ENCODE results near the gene DOCK2. TPM values are rescaled to one million over a fixed set of nuclear protein-coding genes. Genes with fewer than 3 reads are reported as not detected.

Gene DOCK2
- total and polyA plus RNA-seq, 9 of the 15 experiments (the other 6 are each of a cell fraction or from before 2014, with no cell fraction given), result 4.5 to 42.6 (median 20.5) TPM

DNA sequence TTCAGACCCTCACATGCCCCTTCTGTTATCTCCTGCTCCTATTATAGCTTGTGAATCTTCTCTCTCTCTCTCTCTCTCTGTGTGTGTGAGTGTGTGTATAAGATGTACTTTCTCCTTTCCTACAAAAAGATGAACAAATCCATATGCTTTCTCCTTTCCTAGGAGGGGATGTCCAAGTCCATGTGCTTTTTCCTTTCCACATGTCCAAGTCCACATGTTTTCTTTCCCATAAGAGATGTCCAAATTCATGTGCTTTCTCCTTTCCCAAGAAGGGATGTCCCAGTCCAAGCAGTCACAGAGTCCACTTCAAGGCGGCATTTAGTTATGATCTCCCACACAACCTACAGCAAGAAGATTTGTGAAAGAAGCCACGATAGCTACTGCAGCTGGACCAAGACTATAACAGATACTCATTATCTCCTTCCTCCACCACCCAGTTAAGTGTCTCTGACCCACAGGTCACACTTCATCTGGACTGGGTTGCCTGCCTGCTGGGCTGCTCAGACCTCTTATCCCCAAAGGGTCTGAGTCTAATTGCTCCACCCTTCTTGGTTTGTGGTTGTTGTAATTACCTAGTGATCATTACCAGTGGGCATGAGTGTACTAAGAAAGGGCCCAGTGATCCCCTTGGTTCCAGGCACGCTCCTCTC, 450.2 kb downstream of the DOCK2 start (continued):
- TF ChIP-seq ZBTB34 (CRISPR knock-in tag; IDR thresholded peaks at IDR 0.05), result no peak
- TF ChIP-seq, protein P1, sequence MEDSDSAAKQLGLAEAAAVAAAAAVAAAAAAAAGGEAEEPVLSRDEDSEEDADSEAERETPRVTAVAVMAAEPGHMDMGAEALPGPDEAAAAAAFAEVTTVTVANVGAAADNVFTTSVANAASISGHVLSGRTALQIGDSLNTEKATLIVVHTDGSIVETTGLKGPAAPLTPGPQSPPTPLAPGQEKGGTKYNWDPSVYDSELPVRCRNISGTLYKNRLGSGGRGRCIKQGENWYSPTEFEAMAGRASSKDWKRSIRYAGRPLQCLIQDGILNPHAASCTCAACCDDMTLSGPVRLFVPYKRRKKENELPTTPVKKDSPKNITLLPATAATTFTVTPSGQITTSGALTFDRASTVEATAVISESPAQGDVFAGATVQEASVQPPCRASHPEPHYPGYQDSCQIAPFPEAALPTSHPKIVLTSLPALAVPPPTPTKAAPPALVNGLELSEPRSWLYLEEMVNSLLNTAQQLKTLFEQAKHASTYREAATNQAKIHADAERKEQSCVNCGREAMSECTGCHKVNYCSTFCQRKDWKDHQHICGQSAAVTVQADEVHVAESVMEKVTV (CRISPR knock-in tag; IDR thresholded peaks at IDR 0.05), result no peak
- TF ChIP-seq ZNF668 (CRISPR knock-in tag; IDR thresholded peaks at IDR 0.05), result no peak
- TF ChIP-seq EWSR1 (IDR thresholded peaks at IDR 0.05; ENCODE audit: borderline replicate concordance, low read depth, partially characterized antibody), result no peak
- TF ChIP-seq CBFA2T2 (conservative IDR thresholded peaks at IDR 0.05), result peak; percentile 91
- TF ChIP-seq ZBTB11 (CRISPR knock-in tag; IDR thresholded peaks at IDR 0.05), result peak in 1 of 3 experiments; percentile 48; a peak in 1 of 6 replicates
- TF ChIP-seq HNRNPL (IDR thresholded peaks at IDR 0.05; ENCODE audit: low read depth, low read length), result no peak
- no peak for TF ChIP-seq ZNF717 (CRISPR knock-in tag; IDR thresholded peaks at IDR 0.05)
- peak; percentile 56; the same call in 1 of the 2 replicates for TF ChIP-seq POLR2AphosphoS5 (IDR thresholded peaks at IDR 0.05; ENCODE audit: control insufficient read depth, insufficient read depth, low read depth, low read length)
- no peak for TF ChIP-seq KLF1 (tag; IDR thresholded peaks at IDR 0.05)
- no peak for TF ChIP-seq HNRNPK (IDR thresholded peaks at IDR 0.05; ENCODE audit: low read depth, low read length, poor library complexity, severe bottlenecking)
- peak; percentile 93 for TF ChIP-seq CBFA2T3 (IDR thresholded peaks at IDR 0.05)
- no peak for TF ChIP-seq ZFP91 (CRISPR knock-in tag; IDR thresholded peaks at IDR 0.05)
- no peak for TF ChIP-seq SIN3B (IDR thresholded peaks at IDR 0.05; ENCODE audit: low read depth)
- TF ChIP-seq, protein P2, sequence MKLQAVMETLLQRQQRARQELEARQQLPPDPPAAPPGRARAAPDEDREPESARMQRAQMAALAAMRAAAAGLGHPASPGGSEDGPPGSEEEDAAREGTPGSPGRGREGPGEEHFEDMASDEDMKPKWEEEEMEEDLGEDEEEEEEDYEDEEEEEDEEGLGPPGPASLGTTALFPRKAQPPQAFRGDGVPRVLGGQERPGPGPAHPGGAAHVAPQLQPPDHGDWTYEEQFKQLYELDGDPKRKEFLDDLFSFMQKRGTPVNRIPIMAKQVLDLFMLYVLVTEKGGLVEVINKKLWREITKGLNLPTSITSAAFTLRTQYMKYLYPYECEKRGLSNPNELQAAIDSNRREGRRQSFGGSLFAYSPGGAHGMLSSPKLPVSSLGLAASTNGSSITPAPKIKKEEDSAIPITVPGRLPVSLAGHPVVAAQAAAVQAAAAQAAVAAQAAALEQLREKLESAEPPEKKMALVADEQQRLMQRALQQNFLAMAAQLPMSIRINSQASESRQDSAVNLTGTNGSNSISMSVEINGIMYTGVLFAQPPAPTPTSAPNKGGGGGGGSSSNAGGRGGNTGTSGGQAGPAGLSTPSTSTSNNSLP (IDR thresholded peaks at IDR 0.05; ENCODE audit: borderline replicate concordance, low read depth, low read length), result no peak

All from K562 (cell line).